Putamen (tissue), 1 donor: Measurements from ENCODE around the gene PAPOLG.

Source experiments
- DNase-seq: peaks from one replicate; pipeline ENCODE4 v3.0.0-alpha.2; 2016; ENCODE audit warnings: low spot score

PAPOLG gene

GRCh38 chr2:60756097-60757087 is at the start of gene PAPOLG:
Gene PAPOLG (plus strand): TSS chr2:60756268. CDS start chr2:60756479, 211 bp downstream.
- DNase-seq, result peak; percentile 92

GRCh38 chr2:60707750-60708371 is 48.2 kb upstream of the PAPOLG start:
- peak; percentile 20 for DNase-seq

- no peak for DNase-seq
These were observed 47.3 kb upstream of the PAPOLG start for GRCh38 chr2:60708630-60709320.

- peak; percentile 39 for DNase-seq
These were observed 45.4 kb upstream of the PAPOLG start for GRCh38 chr2:60710707-60711106.

- DNase-seq, result no peak
These were observed 40.5 kb upstream of the PAPOLG start for GRCh38 chr2:60715561-60715960.

GRCh38 chr2:60717691-60718090 is 38.4 kb upstream of the PAPOLG start:
- no peak for DNase-seq

- no peak for DNase-seq
These were observed 36.7 kb upstream of the PAPOLG start for GRCh38 chr2:60719331-60719730.

GRCh38 chr2:60725466-60725865 is 30.6 kb upstream of the PAPOLG start:
- no peak for DNase-seq

GRCh38 chr2:60728855-60729254 is 27.2 kb upstream of the PAPOLG start:
- no peak for DNase-seq

GRCh38 chr2:60735496-60736250 is 20.4 kb upstream of the PAPOLG start:
- DNase-seq, result no peak

GRCh38 chr2:60738679-60739078 is 17.4 kb upstream of the PAPOLG start:
- DNase-seq, result no peak

- DNase-seq, result no peak
These were observed 16.9 kb upstream of the PAPOLG start for GRCh38 chr2:60739156-60739555.

GRCh38 chr2:60741576-60741975 is 14.5 kb upstream of the PAPOLG start:
- DNase-seq, result no peak

- DNase-seq, result no peak
These were observed 13.6 kb upstream of the PAPOLG start for GRCh38 chr2:60742419-60742818.

- DNase-seq, result no peak
These were observed 10.7 kb upstream of the PAPOLG start for GRCh38 chr2:60745330-60745729.

- no peak for DNase-seq
These were observed 10.3 kb upstream of the PAPOLG start for GRCh38 chr2:60745761-60746160.

- no peak for DNase-seq
These were observed 9.8 kb upstream of the PAPOLG start for GRCh38 chr2:60746318-60746717.

GRCh38 chr2:60759654-60760053 is 3.6 kb downstream of the PAPOLG start:
- no peak for DNase-seq

GRCh38 chr2:60764736-60765534 is 8.9 kb downstream of the PAPOLG start:
- no peak for DNase-seq

- no peak for DNase-seq
These were observed 10.2 kb downstream of the PAPOLG start for GRCh38 chr2:60766283-60766682.

GRCh38 chr2:60771508-60771907 is 15.4 kb downstream of the PAPOLG start:
- DNase-seq, result no peak
